ENCODE measurements around the gene TMEM242. TPM values are rescaled to one million over a fixed set of nuclear protein-coding genes. Genes with fewer than 3 reads are reported as not detected.

TMEM242 gene
- total and polyA plus RNA-seq, 2 of the 13 experiments (the other 11 are each of a cell fraction or from before 2014, with no cell fraction given), result 5.6 to 11.1 TPM

- TF ChIP-seq ZKSCAN5 (CRISPR knock-in tag; IDR thresholded peaks at IDR 0.05), result no peak
- TF ChIP-seq GLI4 (CRISPR knock-in tag; IDR thresholded peaks at IDR 0.05; ENCODE audit: borderline replicate concordance), result no peak
- no peak for TF ChIP-seq ZSCAN25 (CRISPR knock-in tag; IDR thresholded peaks at IDR 0.05)
- TF ChIP-seq, protein P1, sequence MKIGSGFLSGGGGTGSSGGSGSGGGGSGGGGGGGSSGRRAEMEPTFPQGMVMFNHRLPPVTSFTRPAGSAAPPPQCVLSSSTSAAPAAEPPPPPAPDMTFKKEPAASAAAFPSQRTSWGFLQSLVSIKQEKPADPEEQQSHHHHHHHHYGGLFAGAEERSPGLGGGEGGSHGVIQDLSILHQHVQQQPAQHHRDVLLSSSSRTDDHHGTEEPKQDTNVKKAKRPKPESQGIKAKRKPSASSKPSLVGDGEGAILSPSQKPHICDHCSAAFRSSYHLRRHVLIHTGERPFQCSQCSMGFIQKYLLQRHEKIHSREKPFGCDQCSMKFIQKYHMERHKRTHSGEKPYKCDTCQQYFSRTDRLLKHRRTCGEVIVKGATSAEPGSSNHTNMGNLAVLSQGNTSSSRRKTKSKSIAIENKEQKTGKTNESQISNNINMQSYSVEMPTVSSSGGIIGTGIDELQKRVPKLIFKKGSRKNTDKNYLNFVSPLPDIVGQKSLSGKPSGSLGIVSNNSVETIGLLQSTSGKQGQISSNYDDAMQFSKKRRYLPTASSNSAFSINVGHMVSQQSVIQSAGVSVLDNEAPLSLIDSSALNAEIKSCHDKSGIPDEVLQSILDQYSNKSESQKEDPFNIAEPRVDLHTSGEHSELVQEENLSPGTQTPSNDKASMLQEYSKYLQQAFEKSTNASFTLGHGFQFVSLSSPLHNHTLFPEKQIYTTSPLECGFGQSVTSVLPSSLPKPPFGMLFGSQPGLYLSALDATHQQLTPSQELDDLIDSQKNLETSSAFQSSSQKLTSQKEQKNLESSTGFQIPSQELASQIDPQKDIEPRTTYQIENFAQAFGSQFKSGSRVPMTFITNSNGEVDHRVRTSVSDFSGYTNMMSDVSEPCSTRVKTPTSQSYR (CRISPR knock-in tag; IDR thresholded peaks at IDR 0.05; ENCODE audit: borderline replicate concordance), result no peak
- TF ChIP-seq ZNF232 (CRISPR knock-in tag; IDR thresholded peaks at IDR 0.05; ENCODE audit: borderline replicate concordance), result no peak
- 0 out of 2 replicates have a peak, but pooled peaks have one; percentile 37 for TF ChIP-seq ZNF292 (CRISPR knock-in tag; IDR thresholded peaks at IDR 0.05; ENCODE audit: borderline replicate concordance, low read depth)
- TF ChIP-seq, protein P2, sequence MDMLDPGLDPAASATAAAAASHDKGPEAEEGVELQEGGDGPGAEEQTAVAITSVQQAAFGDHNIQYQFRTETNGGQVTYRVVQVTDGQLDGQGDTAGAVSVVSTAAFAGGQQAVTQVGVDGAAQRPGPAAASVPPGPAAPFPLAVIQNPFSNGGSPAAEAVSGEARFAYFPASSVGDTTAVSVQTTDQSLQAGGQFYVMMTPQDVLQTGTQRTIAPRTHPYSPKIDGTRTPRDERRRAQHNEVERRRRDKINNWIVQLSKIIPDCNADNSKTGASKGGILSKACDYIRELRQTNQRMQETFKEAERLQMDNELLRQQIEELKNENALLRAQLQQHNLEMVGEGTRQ (IDR thresholded peaks at IDR 0.05; ENCODE audit: low read depth, low read length), result no peak
- TF ChIP-seq, protein P2 (CRISPR knock-in tag; IDR thresholded peaks at IDR 0.05; ENCODE audit: borderline replicate concordance), result no peak
- TF ChIP-seq SOX6 (IDR thresholded peaks at IDR 0.05), result no peak
- TF ChIP-seq SOX6 (CRISPR knock-in tag; IDR thresholded peaks at IDR 0.05), result peak; percentile 74
- no peak for TF ChIP-seq ZNF768 (CRISPR knock-in tag; IDR thresholded peaks at IDR 0.05)
- TF ChIP-seq EED (CRISPR knock-in tag; IDR thresholded peaks at IDR 0.05), result no peak
- TF ChIP-seq ZNF615 (CRISPR knock-in tag; IDR thresholded peaks at IDR 0.05; ENCODE audit: borderline replicate concordance), result no peak
- no peak for TF ChIP-seq GTF2F1 (IDR thresholded peaks at IDR 0.05; ENCODE audit: low read length)
- TF ChIP-seq KIAA2018 (CRISPR knock-in tag; IDR thresholded peaks at IDR 0.05; ENCODE audit: borderline replicate concordance), result no peak
- TF ChIP-seq MBNL3 (CRISPR knock-in tag; conservative IDR thresholded peaks at IDR 0.05), result no peak
- no peak for TF ChIP-seq SIN3A (IDR thresholded peaks at IDR 0.05; ENCODE audit: borderline replicate concordance, low read depth, low read length)
- no peak for TF ChIP-seq KLF6 (CRISPR knock-in tag; IDR thresholded peaks at IDR 0.05)
- TF ChIP-seq ZNF720 (CRISPR knock-in tag; IDR thresholded peaks at IDR 0.05), result no peak
These were observed 20.4 kb upstream of the TMEM242 start (continued) for GRCh38 chr6:157343732-157344131.
